Esophagus muscularis mucosa (tissue), 3 donors: ENCODE results near the gene ASPSCR1.

Source experiments
- CTCF ChIP-seq, 3 experiments: fragments of 200-600 bp in 2 of 3; fragments of 450-650 bp in 1 of 3; sonication (generic) in 2 of 3; IDR thresholded peaks; one replicate each; pipeline ENCODE4 v1.5.1; 2017 to 2019; ENCODE audit warnings: antibody characterized with exemption in 3 of 3, mild to moderate bottlenecking in 2 of 3, moderate library complexity in 1 of 3
- POLR2A ChIP-seq: fragments of 450-650 bp; IDR thresholded peaks from one replicate; pipeline ENCODE4 v1.6.1; 2017; ENCODE audit warnings: antibody characterized with exemption, moderate library complexity, mild to moderate bottlenecking, low read depth
- POLR2AphosphoS5 ChIP-seq, 2 donors: sonication (generic); formaldehyde crosslinking; IDR thresholded peaks; one replicate each; pipeline ENCODE4 v1.6.1; 2017; ENCODE audit warnings: antibody characterized with exemption in 2 of 2

- TF ChIP-seq CTCF (IDR thresholded peaks at IDR 0.05) = no peak
- TF ChIP-seq POLR2A = no peak
- no peak for TF ChIP-seq POLR2AphosphoS5 (IDR thresholded peaks at IDR 0.05)
These were observed 73.6 kb downstream of the ASPSCR1 start for GRCh38 chr17:82050761-82051641.
